ENCODE data around the gene COL2A1.

Gene COL2A1

DNA sequence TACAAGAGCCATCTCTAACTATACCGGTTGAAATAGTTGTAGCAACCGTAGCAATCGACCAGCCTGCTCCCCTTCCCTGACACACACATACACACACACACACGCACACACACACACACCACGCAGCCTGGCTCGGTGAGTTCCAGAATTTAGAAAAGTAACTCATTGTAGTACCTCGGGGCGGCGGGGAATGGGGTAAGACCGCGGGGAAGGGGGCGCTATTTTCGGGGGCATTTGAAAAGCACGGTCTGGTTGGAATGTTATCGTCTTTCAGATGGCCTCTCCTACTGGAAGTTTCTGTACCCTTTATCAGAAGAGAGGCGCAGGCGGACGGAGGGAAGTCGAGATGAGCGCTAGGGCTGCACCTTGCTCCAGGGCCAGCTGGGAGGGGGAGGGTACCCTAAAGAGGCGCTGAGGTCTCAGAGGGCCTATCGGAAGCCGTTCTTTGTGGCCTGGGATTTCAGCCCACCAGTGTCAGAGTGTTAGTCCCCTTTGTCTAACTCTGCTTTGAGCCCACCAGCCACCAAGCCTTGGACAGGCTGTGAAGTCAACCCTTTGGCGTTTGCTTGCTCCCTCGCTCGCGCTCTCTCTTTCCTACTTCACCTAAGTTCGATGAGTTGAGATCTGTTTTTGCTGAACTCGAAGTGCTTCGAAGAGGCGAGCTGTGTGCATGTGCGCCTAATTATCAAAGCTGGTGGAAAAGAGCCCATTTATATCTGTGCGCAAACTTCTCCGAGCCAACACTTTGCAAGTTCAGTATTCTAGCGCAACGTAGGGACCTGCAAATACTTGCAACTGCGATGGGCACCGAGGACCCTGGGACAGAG is 837 bp downstream of the COL2A1 start:
- Histone ChIP-seq H3K4me3 (ENCODE audit: insufficient read depth, low read depth, low read length) (peak overlapping the region; percentile 72), H3K36me3 (ENCODE audit: control insufficient read depth, insufficient read depth, low read length) (no peaks in the 10 kb centered on the region), H3K27ac (ENCODE audit: insufficient read depth, low read depth, low read length, poor library complexity, severe bottlenecking) (peak overlapping the region; percentile 62), H3K27me3 (ENCODE audit: control insufficient read depth, insufficient read depth, low read length, poor library complexity, severe bottlenecking) (peaks cover 83% of the 10 kb centered on the region), H3K4me1 (ENCODE audit: control insufficient read depth, insufficient read depth, low read length) (peaks cover 30% of the 10 kb centered on the region), H3K9me3 (ENCODE audit: control insufficient read depth, low read length) (no peaks in the 10 kb centered on the region)
- WGBS, 2 experiments: 6% methylated on average over 38 of the region's 38 CpGs

DNA sequence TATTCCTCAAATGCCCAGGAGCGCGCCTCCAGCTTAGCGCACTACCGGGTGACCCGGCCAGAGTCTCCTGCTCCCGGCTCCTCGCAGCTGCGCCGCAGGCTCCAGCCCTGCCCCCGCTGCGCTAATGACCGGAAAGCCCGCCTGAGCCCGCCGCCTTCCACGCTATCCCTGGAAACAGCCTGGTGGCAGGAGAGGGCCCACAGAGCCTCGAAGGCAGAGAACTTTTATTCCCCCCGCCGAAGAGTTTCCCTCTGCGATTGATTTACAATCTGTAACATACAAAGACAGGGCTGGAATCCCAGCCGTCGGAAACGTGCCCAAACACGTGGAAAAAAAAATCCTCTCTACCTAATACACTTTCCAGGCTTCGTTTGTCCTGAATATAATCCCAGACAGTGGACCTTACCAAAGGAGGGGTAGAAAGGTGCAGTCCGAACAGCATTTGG is 1.5 kb downstream of the COL2A1 start:
- H3K4me1 ChIP-seq (ENCODE audit: control insufficient read depth, insufficient read depth, low read length): peaks cover 32% of the 10 kb centered on the region
- peak overlapping the region; percentile 72 for H3K4me3 ChIP-seq (ENCODE audit: insufficient read depth, low read depth, low read length)
- no peaks in the 10 kb centered on the region for H3K9me3 ChIP-seq (ENCODE audit: control insufficient read depth, low read length)
- peak overlapping the region; percentile 78 for H3K27ac ChIP-seq (ENCODE audit: insufficient read depth, low read depth, low read length, poor library complexity, severe bottlenecking)
- peaks cover 76% of the 10 kb centered on the region for H3K27me3 ChIP-seq (ENCODE audit: control insufficient read depth, insufficient read depth, low read length, poor library complexity, severe bottlenecking)
- peaks cover under 1% of the 10 kb centered on the region for H3K36me3 ChIP-seq (ENCODE audit: control insufficient read depth, insufficient read depth, low read length)
- 2 to 3% methylated on average over 26 of the region's 26 CpGs for WGBS, 2 experiments

GRCh38 chr12:48002414-48002730 is 1.9 kb downstream of the COL2A1 start:
- 1 to 2% methylated on average over 13 of the region's 13 CpGs for WGBS, 2 experiments
- peaks cover 73% of the 10 kb centered on the region for H3K27me3 ChIP-seq (ENCODE audit: control insufficient read depth, insufficient read depth, low read length, poor library complexity, severe bottlenecking)
- peak overlapping the region; percentile 72 for H3K4me3 ChIP-seq (ENCODE audit: insufficient read depth, low read depth, low read length)
- H3K27ac ChIP-seq (ENCODE audit: insufficient read depth, low read depth, low read length, poor library complexity, severe bottlenecking): peak overlapping the region; percentile 78
- no peaks in the 10 kb centered on the region for H3K9me3 ChIP-seq (ENCODE audit: control insufficient read depth, low read length)
- peaks cover 5% of the 10 kb centered on the region for H3K36me3 ChIP-seq (ENCODE audit: control insufficient read depth, insufficient read depth, low read length)
- peaks cover 32% of the 10 kb centered on the region for H3K4me1 ChIP-seq (ENCODE audit: control insufficient read depth, insufficient read depth, low read length)

DNA sequence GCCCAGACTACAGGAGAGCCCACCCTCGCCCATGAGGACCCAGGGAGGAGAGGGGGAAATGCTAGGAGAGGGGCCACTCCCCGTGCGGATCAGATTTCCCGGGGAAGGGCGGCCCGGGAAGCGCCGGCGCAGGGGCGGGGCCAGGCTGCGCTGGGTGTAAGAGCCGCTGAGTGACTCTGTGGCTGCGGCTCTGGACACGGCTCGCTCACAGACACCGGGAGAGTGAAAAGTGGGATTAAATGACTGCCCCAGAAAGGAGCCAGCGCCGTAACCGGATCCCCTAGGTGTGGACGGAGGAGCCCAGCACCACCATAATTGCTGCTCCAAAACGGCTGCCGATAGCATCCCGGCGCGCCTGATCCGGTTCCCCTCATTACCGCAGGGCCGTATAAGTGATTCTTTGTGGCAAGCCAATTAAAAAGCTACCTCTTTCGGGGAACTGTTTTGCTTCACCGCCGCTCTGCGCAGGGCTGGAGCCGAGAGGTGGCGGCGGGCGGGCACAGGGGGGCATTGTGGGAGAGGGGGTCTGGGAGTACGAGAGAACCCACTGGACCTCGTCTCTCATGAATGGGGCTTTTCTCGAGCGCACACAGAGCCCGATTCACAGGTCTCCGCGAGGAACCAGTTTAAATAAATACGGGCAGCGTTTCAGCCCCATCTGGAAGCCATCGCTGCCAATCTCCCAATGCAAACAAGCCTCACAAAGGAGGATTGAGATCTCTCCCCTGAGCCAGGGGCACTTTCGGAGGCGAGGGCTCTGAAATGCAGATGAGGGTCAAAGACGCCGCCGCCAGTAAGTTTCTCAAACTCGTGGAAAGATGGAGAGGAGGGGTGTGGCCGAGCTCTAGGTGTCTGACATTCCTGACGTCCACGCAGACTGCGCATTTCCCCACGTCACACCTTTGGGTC is 2.5 kb downstream of the COL2A1 start:
- peaks cover 71% of the 10 kb centered on the region for H3K27me3 ChIP-seq (ENCODE audit: control insufficient read depth, insufficient read depth, low read length, poor library complexity, severe bottlenecking)
- peak overlapping the region; percentile 72 for H3K4me3 ChIP-seq (ENCODE audit: insufficient read depth, low read depth, low read length)
- WGBS, 2 experiments: 0% methylated on average over 57 of the region's 57 CpGs
- H3K27ac ChIP-seq (ENCODE audit: insufficient read depth, low read depth, low read length, poor library complexity, severe bottlenecking): peak overlapping the region; percentile 78
- peaks cover 11% of the 10 kb centered on the region for H3K36me3 ChIP-seq (ENCODE audit: control insufficient read depth, insufficient read depth, low read length)
- H3K9me3 ChIP-seq (ENCODE audit: control insufficient read depth, low read length): no peaks in the 10 kb centered on the region
- H3K4me1 ChIP-seq (ENCODE audit: control insufficient read depth, insufficient read depth, low read length): peaks cover 32% of the 10 kb centered on the region

DNA sequence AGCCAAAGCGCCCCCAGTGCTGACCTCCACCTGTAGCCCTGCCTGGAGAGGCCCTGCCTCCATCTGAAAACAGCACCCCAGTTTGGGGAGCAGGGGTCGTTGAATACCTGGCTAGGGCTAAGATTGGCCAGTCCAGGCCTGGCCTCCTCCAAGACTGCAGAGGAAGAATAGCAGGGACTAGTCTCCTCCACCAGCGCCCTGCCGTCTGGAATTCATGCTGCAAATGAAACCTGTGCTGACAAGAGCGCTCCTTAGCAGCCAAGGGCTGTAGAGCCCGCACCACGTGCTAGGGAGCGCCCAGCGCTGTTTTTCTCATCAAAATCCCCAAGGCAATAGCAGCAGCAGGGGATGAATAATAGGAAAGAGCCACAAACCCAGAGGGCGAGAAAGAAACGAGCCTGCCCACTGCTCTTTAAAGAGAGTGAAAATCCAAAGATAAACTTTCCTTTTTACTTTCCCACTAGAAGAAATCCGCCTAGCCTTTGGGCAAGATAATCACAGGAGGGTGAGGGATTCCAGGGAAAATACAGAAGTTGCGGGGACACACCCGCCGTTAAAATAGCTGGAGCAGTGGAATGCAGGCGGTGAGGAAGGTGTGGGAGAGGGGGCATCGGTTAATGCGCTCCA is 3.3 kb downstream of the COL2A1 start:
- Histone ChIP-seq H3K27me3 (ENCODE audit: control insufficient read depth, insufficient read depth, low read length, poor library complexity, severe bottlenecking) (peaks cover 63% of the 10 kb centered on the region), H3K27ac (ENCODE audit: insufficient read depth, low read depth, low read length, poor library complexity, severe bottlenecking) (peak overlapping the region; percentile 20), H3K9me3 (ENCODE audit: control insufficient read depth, low read length) (no peaks in the 10 kb centered on the region), H3K4me3 (ENCODE audit: insufficient read depth, low read depth, low read length) (peak overlapping the region; percentile 72), H3K36me3 (ENCODE audit: control insufficient read depth, insufficient read depth, low read length) (peaks cover 19% of the 10 kb centered on the region), H3K4me1 (ENCODE audit: control insufficient read depth, insufficient read depth, low read length) (peaks cover 31% of the 10 kb centered on the region)
- 2 to 5% methylated on average over 18 of the region's 18 CpGs for WGBS, 2 experiments

DNA sequence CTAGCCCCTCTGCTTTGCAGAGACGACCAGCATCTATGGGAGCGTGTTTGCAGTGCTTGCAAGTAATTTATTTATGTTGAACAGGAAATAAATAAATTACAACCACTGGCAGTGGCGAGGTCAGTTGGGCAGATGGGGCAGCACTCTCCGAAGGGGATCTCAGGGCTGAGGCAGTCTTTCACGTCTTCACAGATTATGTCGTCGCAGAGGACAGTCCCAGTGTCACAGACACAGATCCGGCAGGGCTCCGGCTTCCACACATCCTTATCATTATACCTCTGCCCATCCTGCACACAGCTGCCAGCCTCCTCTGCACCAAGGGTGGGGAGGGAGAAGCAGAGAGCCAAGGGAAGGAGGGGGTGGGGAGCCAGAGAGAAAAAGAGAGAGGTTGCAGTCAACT is 4.5 kb downstream of the COL2A1 start:
- 64 to 66% methylated on average over 9 of the region's 9 CpGs for WGBS, 2 experiments
- Histone ChIP-seq H3K4me3 (ENCODE audit: insufficient read depth, low read depth, low read length) (no peak overlapping the region), H3K36me3 (ENCODE audit: control insufficient read depth, insufficient read depth, low read length) (peaks cover 30% of the 10 kb centered on the region), H3K27me3 (ENCODE audit: control insufficient read depth, insufficient read depth, low read length, poor library complexity, severe bottlenecking) (peaks cover 54% of the 10 kb centered on the region), H3K4me1 (ENCODE audit: control insufficient read depth, insufficient read depth, low read length) (peaks cover 19% of the 10 kb centered on the region), H3K27ac (ENCODE audit: insufficient read depth, low read depth, low read length, poor library complexity, severe bottlenecking) (no peak overlapping the region), H3K9me3 (ENCODE audit: control insufficient read depth, low read length) (no peaks in the 10 kb centered on the region)

GRCh38 chr12:47997321-47997720 is 7.0 kb downstream of the COL2A1 start:
- H3K27me3 ChIP-seq (ENCODE audit: control insufficient read depth, insufficient read depth, low read length, poor library complexity, severe bottlenecking): peaks cover 34% of the 10 kb centered on the region
- H3K4me3 ChIP-seq (ENCODE audit: insufficient read depth, low read depth, low read length): no peak overlapping the region
- H3K36me3 ChIP-seq (ENCODE audit: control insufficient read depth, insufficient read depth, low read length): peaks cover 42% of the 10 kb centered on the region
- H3K27ac ChIP-seq (ENCODE audit: insufficient read depth, low read depth, low read length, poor library complexity, severe bottlenecking): no peak overlapping the region
- peaks cover 22% of the 10 kb centered on the region for H3K4me1 ChIP-seq (ENCODE audit: control insufficient read depth, insufficient read depth, low read length)
- no peaks in the 10 kb centered on the region for H3K9me3 ChIP-seq (ENCODE audit: control insufficient read depth, low read length)
- WGBS, 2 experiments: 81 to 82% methylated on average over 3 of the region's 3 CpGs

GRCh38 chr12:47995981-47996401 is 8.3 kb downstream of the COL2A1 start:
- 93 to 98% methylated on average over 4 of the region's 4 CpGs for WGBS, 2 experiments
- H3K9me3 ChIP-seq (ENCODE audit: control insufficient read depth, low read length): no peaks in the 10 kb centered on the region
- no peak overlapping the region for H3K4me3 ChIP-seq (ENCODE audit: insufficient read depth, low read depth, low read length)
- peaks cover 32% of the 10 kb centered on the region for H3K4me1 ChIP-seq (ENCODE audit: control insufficient read depth, insufficient read depth, low read length)
- no peak overlapping the region for H3K27ac ChIP-seq (ENCODE audit: insufficient read depth, low read depth, low read length, poor library complexity, severe bottlenecking)
- peaks cover 42% of the 10 kb centered on the region for H3K36me3 ChIP-seq (ENCODE audit: control insufficient read depth, insufficient read depth, low read length)
- H3K27me3 ChIP-seq (ENCODE audit: control insufficient read depth, insufficient read depth, low read length, poor library complexity, severe bottlenecking): peaks cover 31% of the 10 kb centered on the region

DNA sequence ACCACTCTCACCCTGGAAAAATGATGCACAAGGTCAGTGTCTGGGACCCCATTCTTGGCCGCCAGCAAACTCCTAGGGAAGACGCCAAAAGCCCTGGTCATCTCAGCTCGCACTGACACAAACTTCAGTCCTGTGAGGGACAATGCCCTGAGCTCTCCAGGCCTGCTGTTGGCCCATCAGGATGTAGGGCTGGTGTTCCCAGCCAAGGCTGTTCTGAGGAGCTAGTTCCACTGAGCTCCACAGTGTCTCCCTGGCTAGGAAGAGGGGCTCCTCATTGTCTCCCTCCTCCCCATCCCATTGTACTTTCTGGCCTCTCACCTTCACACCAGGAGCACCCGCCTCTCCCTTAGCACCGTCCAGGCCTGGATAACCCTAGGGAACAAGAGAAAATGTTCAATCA is 10.8 kb downstream of the COL2A1 start:
- H3K27me3 ChIP-seq (ENCODE audit: control insufficient read depth, insufficient read depth, low read length, poor library complexity, severe bottlenecking): peaks cover 12% of the 10 kb centered on the region
- H3K4me1 ChIP-seq (ENCODE audit: control insufficient read depth, insufficient read depth, low read length): peaks cover 38% of the 10 kb centered on the region
- H3K36me3 ChIP-seq (ENCODE audit: control insufficient read depth, insufficient read depth, low read length): peaks cover 46% of the 10 kb centered on the region
- no peak overlapping the region for H3K4me3 ChIP-seq (ENCODE audit: insufficient read depth, low read depth, low read length)
- H3K9me3 ChIP-seq (ENCODE audit: control insufficient read depth, low read length): no peaks in the 10 kb centered on the region
- WGBS, 2 experiments: 92 to 95% methylated on average over 5 of the region's 5 CpGs
- no peak overlapping the region for H3K27ac ChIP-seq (ENCODE audit: insufficient read depth, low read depth, low read length, poor library complexity, severe bottlenecking)

DNA sequence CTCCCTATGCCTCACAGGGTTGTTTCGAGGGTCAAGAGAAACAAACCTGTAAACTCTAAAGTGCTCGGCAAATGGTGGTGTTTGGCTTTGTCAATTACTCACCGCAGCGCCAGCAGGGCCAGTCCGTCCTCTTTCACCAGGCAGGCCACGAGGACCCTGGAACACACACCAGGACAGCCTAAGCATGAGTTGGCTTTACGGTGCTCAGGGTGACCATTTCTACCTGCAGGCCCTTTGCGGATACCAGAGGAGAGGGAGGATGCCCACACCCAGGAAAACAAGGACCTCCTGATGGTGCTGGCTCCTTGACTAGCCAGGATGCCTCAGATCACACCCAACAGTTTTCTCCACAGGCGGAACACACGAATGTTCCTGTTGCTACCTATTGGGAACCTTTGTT is 11.5 kb downstream of the COL2A1 start:
- 92 to 95% methylated on average over 10 of the region's 10 CpGs for whole genome bisulfite sequencing, 2 experiments
- peaks cover 44% of the 10 kb centered on the region for H3K36me3 ChIP-seq (ENCODE audit: control insufficient read depth, insufficient read depth, low read length)
- H3K27ac ChIP-seq (ENCODE audit: insufficient read depth, low read depth, low read length, poor library complexity, severe bottlenecking): no peak overlapping the region
- no peaks in the 10 kb centered on the region for H3K9me3 ChIP-seq (ENCODE audit: control insufficient read depth, low read length)
- H3K4me1 ChIP-seq (ENCODE audit: control insufficient read depth, insufficient read depth, low read length): peaks cover 43% of the 10 kb centered on the region
- H3K27me3 ChIP-seq (ENCODE audit: control insufficient read depth, insufficient read depth, low read length, poor library complexity, severe bottlenecking): peaks cover 12% of the 10 kb centered on the region
- H3K4me3 ChIP-seq (ENCODE audit: insufficient read depth, low read depth, low read length): no peak overlapping the region
